Fibroblast of peridontal ligament (primary cell): ENCODE results near the gene DDX11.
"Not testable (repeated sequence)": the region's sequence is repeated elsewhere in the genome, so short reads cannot be mapped to it uniquely, and the experiment has no call there.

ENCODE experiments used
- DNase-seq: peaks from one replicate; pipeline ENCODE4 v3.0.0-alpha.2; 2010; ENCODE audit errors: extremely low read depth

DDX11 gene

GRCh38 chr12:31067656-31068055 lies 6.0 kb upstream of the DDX11 start:
- DNase-seq: not testable (repeated sequence)

DNA sequence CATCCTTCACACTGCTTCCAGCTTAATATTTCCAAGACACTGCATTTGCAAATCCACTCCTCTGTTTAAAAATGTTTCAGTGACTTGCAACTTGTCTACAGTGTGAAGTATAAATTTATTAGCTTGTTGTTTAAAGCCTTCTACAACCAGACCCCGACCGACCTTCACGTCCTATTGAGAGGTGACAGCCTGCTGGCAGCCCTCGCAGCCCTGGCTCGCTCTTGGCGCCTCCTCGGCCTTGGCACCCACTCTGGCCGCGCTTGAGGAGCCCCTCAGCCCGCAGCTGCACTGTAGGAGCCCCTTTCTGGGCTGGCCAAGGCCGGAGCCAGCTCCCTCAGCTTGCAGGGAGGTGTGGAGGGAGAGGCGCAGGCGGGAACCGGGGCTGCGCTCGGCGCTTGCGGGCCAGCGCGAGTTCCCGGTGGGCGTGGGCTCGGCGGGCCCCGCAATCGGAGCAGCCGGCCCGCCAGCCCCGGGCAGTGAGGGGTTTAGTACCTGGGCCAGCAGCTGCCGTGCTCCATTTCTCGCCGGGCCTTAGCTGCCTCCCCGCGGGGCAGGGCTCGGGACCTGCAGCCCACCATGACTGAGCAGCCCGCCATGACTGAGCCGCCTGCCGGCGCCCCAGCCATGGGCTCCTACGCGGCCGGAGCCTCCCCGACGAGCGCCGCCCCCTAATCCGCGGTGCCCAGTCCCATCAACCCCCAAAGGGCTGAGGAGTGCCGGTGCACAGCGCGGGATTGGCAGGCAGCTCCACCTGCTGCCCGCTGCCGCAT lies 2.5 kb upstream of the DDX11 start:
- DNase-seq: not testable (repeated sequence)

GRCh38 chr12:31072962-31073361 lies 698 bp upstream of the DDX11 start:
- DNase-seq: not testable (repeated sequence)

DNA sequence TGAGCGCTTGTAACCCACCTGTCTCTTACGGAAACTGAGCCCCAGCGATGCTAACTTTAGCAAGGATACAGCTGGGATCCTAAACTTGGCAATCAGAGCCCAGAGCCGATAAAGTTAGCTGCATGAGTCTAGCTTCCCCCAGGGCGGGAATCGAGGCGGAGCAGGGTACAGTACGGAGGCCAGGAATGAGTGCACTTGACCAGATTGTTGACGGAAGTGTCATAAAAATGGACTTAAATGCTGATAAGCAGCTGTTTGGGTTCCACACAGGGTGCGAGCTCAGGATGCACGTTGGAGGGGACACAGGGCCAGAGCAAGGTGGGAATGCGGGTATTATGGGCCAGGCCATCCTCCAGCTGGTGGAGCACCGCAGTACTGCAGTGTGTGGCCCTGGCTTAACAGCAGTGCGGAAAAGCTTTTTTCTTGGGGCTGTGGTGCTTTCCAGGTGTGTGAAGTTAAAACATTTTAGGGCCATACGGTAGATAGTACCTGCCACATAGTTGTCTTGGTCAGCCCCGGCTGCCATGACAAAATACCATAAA lies 744 bp downstream of the DDX11 start:
- not testable (repeated sequence) for DNase-seq

DNA sequence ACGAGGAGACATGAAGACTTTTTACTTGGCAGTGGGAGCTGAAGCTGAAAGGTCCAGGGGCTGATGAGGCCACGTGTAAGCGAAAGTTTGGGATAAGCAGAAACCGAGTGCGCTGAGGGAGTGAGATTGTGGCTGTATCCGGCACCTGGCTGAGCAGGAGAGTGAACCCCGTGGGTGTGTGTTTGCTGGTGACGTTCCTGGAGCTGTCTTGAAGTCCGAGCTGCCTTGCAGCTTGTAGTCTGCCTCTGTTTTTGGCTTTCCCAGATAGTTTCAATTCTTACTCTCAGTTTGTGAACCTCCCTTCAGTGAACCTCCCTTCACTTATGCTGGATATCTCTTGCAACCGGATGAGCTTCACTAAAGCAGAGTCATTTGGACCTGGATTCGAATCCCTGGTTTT lies 2.5 kb downstream of the DDX11 start:
- DNase-seq: not testable (repeated sequence)

- not testable (repeated sequence) for DNase-seq
Measured at GRCh38 chr12:31077095-31077494, 3.4 kb downstream of the DDX11 start.

DNA sequence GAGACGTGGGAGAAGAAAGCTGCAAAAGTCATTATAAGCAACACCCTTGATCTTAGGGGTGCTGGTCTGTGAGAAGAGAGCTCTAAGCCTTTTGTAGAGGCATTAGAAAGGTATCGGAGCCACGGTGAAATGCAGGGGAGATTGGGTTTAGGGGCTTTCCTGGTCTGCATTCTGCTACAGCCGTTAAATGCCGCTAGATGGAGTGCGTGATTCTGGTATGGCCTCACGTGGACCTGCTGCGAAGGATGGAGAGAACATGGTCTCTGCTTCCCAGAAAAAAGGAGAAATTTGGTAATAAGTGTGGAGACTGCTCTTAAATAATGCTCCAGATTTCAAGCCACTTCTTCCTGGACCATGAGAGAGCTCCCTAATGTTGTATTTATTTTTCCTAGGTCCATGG lies 4.3 kb downstream of the DDX11 start:
- not testable (repeated sequence) for DNase-seq

DNA sequence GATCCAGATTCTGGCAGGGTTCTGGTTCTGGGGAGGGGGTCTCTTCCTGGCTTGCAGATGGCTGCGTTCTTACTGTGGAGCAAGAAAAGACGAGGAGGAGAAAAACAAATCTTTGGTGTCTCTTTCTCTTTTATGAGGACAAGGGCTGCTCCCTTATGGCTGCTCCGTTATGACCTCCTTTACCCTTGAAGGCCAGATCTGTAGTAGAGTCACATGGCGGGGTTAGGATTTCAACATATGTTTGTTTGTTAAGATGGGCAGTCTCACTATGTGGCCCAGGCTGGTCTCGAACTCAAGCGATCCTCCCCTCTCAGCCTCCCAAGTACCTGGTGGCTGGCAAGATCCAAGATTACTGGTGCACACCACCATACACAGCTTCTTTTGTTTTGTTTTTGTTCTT lies 5.8 kb downstream of the DDX11 start:
- DNase-seq: not testable (repeated sequence)

DNA sequence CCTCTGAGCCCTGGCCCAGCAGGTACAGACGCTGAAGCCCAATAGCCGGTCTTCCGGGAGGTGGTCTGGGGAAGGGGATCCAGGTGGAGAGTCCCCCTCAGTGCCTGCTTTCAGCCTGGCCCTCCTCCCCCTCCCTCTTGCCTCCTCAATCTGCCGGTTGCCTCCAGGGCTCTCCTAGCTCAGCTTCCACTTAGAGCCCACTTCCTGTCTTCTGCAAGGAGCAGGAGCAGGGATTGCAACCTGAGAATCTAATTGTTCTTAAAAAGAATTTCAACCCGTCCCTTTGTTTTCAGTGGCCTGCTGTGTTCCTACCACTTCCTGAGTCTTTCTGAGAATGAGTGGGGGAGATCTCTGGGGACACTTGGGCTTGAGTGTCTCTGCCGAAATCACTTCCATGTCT lies 6.6 kb downstream of the DDX11 start:
- peak; percentile 12 for DNase-seq

- DNase-seq: not testable (repeated sequence)
Measured at GRCh38 chr12:31081274-31081673, 7.6 kb downstream of the DDX11 start.

GRCh38 chr12:31084241-31084640 lies 10.6 kb downstream of the DDX11 start:
- DNase-seq: not testable (repeated sequence)

- DNase-seq: not testable (repeated sequence)
Measured at GRCh38 chr12:31086032-31086431, 12.4 kb downstream of the DDX11 start.

DNA sequence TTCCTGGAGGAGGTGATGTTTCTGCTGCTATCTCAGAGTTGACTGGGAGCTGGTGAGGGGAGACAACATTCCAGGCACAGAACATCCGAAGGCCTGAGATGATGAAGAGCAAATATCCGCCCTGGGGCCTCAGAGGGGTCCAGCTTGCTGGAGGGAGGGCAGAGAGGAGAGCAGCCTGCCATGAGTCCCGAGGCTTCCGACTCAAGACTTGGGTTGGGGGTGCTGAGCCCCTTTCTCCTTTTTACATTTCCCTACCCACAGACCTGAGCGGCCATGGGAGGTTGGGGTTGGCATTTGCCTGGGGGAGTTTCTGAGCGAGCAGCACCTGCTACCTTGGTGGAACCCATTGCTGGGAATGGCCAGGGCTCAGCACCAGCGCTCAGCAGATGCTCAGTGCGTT lies 13.8 kb downstream of the DDX11 start:
- not testable (repeated sequence) for DNase-seq

DNA sequence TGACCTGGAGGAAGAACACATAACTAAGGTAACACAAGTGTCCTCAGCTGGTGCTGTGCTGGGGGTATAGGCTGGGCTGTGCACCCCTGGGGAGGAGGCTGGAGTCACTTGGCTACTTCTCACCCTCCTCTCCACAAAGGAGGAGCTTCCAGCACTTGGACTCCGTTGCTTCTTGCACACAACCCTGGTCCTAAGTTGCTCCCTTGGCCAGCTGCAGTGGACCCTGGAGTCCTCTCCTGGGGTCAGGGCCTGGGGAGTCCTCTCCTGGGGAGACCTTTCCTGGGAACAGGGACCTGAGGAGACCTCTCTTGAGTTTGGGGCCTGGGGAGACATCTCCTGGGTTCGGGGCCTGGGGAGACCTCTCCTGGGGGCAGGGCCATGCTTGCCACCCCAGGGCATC lies 14.3 kb downstream of the DDX11 start:
- not testable (repeated sequence) for DNase-seq

- no peak for DNase-seq
Measured at GRCh38 chr12:31089072-31089471, 15.4 kb downstream of the DDX11 start.

- not testable (repeated sequence) for DNase-seq
Measured at GRCh38 chr12:31091629-31092028, 18.0 kb downstream of the DDX11 start.

DNA sequence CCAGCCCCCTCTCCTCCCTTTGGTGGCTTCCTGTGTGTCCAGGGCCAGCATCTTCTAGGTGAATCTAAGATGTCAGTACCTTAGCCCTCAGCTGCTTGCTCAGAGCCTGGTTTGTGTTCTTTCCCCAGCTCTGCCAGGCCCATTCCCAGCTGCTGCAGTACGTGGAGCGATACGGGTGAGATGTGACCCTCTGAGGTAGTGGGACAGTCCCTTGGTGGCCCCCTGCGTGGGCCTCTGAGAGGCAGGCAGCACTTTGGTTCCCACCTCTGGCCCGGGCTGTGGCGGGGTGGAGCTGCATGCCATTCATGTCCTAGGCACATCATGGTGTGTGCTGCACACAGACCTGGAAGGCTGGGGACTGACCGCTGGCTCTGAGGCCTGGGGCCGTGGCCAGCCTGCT lies 19.1 kb downstream of the DDX11 start:
- not testable (repeated sequence) for DNase-seq

DNA sequence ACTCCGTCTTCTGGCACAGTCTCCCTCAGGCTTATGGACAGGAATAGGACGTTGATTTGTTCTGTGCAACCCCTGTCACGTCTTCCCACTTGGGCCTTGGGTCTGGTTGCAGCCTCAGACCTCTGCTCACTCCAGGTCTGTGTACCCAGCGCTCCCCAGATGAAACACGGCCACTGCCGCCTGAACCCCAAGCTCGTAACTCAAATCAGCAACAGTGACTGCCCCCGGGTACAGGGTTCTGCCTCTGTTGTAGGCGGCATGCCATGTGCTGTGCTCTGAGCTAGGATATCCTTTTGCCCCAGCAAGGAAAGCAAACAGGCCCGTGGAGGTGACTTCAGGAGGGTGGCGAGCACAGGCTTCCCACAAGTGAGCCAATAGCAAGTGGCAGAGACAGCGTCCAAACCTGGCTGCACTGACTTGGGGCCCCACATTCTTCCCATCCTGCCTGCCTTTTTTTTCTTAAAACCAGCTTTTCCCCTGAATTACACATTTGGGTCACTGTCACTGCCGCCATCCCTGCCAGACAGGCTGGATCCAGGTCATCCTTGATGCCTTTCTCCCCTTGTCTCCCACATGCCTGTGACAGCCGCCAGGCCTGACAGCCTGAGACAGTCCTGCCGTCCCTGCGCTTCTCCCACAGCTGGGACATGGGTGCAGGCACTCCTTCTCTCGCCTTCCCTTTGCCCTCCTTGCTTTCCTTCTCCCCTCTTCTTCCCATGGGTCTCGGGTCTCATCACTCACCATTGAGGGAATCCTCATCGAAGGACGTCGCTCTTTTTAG lies 21.6 kb downstream of the DDX11 start:
- DNase-seq: not testable (repeated sequence)

DNA sequence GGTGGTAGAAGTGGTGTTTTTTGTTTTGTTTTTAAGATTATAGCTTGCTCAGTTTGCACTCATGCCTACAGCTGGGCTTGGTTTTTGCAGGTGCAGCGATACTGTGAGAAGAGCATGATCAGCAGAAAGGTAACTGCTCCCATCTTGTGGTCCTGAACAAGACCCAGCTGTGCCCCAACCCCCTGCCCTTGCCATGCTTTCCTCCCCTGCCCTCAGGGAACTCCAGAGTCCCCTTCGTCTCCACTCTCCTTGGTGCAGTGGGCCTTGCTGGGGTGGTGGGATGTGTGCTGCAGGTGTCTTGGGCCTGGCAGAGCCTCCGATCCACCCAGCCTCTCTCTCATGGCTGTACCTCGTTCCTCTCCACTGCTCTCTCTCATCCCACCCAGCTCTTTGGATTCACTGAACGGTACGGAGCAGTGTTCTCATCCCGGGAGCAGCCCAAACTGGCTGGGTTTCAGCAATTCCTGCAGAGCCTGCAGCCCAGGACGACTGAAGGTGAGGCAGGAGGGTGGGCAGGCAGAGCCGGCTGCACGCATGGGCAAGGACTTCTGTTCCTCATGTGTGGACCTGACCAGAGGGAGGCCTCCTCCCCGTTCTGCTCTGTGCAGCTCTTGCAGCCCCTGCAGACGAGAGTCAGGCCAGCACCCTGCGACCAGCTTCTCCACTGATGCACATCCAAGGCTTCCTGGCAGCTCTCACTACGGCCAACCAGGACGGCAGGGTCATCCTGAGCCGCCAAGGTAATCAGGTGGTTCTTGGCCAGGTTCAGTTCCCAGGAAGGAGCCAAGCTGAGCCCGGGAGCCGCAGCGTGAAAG lies 22.8 kb downstream of the DDX11 start:
- not testable (repeated sequence) for DNase-seq

- not testable (repeated sequence) for DNase-seq
Measured at GRCh38 chr12:31097819-31098218, 24.2 kb downstream of the DDX11 start.

DNA sequence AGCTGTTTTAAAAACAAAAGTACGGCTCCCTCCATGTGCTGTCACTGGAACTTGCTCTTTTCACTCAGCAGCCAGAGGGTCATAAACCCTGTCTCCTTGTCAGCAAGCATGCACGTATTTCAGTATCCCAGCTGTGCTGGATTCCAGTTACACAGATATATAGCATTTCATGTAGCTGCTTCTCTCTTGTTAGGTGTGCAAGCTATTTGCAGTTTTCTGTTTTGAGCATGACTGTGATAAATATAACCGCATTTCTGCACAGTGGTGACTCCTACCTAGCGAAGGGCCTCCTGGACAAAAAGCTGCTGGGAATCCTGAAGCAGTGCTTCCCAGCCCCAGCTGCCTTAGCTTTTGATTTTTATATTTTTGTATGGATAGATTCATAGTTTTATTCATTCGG lies 24.7 kb downstream of the DDX11 start:
- not testable (repeated sequence) for DNase-seq

DNA sequence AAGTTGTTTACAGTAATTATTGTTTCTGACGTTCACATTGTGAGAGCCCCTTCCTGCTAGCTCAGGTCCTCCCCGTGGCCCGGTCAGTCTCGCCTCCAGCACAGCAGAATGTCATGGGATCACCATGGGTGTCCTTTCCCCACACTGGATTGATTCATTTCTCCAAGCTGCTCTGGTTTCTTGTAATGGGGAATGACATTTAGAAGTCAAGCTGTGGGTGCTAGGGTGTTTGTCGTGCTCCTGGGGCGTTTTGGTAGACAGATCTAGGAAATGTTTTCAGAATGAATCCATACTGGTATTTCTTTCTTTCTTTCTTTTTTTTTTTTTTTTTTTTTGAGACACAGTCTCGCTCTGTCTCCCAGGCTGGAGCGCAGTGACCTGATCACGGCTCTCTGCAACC lies 25.1 kb downstream of the DDX11 start:
- DNase-seq: not testable (repeated sequence)
